GM21723 (cell line): Measurements from ENCODE around the gene HFE.
A peak's percentile ranks its signal among the peaks of the same experiment; 100 is the strongest.
"Not testable (repeated sequence)": the region's sequence is repeated elsewhere in the genome, so short reads cannot be mapped to it uniquely, and the experiment has no call there.

Source experiments
- ATAC-seq: cut with Tn5 transposase; IDR thresholded peaks from one replicate; pipeline ENCODE4 v1.9.1; 2021; ENCODE audit warnings: mild to moderate bottlenecking, moderate library complexity; ENCODE audit not compliant: unreplicated experiment

Gene HFE

DNA sequence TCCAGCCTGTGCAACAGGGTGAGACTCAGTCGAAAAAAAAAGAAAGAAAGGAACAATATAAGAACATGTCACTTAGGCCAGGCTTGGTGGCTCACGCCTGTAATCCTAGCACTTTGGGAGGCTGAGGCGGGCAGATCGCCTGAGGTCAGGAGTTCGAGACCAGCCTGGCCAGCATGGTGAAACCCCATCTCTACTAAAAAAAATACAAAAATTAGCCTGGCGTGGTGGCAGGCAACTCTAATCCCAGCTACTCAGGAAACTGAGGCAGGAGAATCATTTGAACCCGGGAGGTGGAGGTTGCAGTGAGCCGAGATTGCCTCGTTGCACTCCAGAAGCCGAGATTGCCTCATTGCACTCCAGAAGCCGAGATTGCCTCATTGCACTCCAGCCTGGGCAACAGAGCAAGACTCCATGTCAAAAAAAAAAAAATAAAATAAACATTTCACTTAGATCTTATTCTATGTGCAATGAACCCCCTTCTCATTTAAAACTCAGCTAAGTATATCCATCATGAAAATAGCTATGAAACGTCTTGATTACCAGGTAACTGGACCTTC, 28.7 kb upstream of the HFE start:
- not testable (repeated sequence) for ATAC-seq

DNA sequence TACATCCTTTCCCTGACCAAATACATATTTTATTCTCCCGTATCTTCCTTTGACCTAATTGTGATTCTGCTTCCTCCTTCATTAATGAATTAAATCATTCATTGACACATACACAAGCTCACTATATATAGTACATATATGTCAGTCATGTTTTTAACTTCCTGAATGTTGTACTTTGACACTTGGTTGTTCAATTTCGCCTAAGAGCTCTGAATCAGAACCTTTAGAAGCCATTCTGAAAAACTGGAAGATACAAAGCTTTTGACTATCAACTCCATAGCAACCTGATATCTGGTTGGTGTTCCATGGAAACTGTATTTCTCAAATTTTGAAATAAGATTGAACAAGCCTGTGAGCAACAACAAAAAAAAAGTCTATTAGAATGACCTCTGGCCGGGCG, 27.3 kb upstream of the HFE start:
- ATAC-seq: no peak

DNA sequence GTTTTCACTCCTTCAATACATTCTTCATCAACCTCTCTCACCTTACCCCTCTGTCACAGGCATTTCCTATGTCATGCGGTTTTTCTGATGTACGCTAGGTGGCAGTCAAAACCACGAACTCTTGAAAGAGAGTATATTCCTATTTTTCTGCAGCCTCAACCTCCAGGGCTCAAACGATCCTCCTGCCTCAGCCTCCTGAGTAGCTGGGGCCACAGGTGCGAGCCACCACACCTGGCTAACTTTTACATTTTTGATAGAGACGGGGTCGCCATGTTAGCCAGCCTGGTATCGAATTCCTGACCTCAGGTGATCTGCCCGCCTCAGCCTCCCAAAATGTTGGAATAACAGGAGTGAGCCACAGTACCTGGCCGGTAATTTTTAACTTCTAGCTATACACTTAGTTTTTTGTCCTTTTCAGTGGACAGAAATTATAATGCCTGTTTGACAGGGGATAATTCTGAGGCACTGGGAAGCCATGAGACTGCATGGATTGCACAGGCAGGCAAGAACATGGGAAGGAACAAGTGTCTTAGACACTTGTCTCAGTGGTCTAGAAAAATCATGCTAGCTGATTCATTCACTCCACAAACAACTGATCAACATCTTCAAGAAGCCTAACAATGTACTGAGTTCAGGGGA, 22.5 kb upstream of the HFE start:
- peak; percentile 49 for ATAC-seq

GRCh38 chr6:26065952-26066380, 21.3 kb upstream of the HFE start:
- ATAC-seq: peak; percentile 80

DNA sequence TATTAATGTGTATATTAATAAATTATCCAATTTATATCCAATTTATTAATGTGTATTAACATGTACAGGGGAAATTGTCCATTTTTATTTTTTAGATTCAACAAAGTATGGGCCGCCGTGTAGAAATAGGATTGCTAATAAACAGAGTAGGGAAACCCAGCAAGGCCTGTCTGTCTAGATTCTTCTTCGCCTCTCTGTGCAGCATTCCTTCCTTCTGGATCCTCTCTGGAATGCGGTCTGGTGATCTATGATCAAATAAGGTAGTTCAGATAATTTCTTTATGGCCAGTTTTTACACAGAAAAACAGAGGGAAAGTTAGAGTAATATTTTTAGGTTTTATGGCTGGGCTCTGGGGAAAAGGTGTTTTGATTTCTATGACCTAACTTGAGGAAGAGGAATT, 19.9 kb upstream of the HFE start:
- ATAC-seq: no peak

- no peak for ATAC-seq
Observed at GRCh38 chr6:26068036-26068435, 19.2 kb upstream of the HFE start.

- no peak for ATAC-seq
Observed at GRCh38 chr6:26071135-26071534, 16.1 kb upstream of the HFE start.

GRCh38 chr6:26075063-26075717, 12.0 kb upstream of the HFE start:
- ATAC-seq: no peak

DNA sequence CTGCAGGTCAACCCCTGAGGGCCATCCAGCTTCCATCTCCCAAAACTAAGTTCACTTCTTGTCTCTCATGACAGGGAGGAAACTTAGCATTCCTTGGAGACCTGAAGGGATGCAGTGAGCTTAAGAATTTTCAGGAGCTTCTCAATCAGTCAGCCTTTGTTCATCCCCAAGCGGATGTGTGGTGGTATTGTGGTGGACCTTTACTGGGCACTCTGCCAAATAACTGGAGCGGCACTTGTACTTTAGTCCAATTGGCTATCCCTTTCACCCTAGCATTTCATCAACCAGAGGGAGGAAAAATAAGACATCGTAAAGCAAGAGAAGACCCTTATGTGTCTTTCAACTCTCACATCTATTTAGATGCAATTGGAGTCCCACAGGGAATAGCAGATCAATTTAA, 9.2 kb upstream of the HFE start:
- ATAC-seq: not testable (repeated sequence)

DNA sequence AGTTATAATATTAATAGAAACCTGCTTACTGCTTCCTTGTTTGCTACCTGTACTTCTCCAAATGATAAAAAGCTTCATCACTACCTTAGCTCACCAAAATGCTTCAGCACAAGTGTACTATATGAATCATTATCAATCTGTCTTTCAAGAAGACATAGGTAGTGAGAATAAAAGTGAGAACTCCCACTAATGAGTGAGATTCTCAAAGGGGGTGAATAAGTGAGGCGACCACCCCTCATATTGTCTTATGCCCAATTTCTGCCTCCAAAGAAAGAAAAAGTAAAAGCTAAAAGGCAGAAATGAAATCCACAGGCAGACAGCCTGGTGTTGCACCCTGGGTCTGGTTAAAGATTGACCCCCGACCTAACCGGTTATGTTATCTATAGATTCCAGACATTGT, 6.1 kb upstream of the HFE start:
- not testable (repeated sequence) for ATAC-seq

GRCh38 chr6:26086211-26086610, 1.0 kb upstream of the HFE start:
- no peak for ATAC-seq

DNA sequence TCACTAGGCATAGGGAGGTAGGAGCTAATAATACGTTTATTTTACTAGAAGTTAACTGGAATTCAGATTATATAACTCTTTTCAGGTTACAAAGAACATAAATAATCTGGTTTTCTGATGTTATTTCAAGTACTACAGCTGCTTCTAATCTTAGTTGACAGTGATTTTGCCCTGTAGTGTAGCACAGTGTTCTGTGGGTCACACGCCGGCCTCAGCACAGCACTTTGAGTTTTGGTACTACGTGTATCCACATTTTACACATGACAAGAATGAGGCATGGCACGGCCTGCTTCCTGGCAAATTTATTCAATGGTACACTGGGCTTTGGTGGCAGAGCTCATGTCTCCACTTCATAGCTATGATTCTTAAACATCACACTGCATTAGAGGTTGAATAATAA, 1.1 kb downstream of the HFE start:
- ATAC-seq: no peak

DNA sequence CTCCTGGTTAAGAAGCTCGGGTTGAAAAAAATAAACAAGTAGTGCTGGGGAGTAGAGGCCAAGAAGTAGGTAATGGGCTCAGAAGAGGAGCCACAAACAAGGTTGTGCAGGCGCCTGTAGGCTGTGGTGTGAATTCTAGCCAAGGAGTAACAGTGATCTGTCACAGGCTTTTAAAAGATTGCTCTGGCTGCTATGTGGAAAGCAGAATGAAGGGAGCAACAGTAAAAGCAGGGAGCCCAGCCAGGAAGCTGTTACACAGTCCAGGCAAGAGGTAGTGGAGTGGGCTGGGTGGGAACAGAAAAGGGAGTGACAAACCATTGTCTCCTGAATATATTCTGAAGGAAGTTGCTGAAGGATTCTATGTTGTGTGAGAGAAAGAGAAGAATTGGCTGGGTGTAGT, 2.0 kb downstream of the HFE start:
- no peak for ATAC-seq

DNA sequence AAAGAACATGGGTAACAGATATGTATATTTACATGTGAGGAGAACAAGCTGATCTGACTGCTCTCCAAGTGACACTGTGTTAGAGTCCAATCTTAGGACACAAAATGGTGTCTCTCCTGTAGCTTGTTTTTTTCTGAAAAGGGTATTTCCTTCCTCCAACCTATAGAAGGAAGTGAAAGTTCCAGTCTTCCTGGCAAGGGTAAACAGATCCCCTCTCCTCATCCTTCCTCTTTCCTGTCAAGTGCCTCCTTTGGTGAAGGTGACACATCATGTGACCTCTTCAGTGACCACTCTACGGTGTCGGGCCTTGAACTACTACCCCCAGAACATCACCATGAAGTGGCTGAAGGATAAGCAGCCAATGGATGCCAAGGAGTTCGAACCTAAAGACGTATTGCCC, 5.2 kb downstream of the HFE start:
- no peak for ATAC-seq

DNA sequence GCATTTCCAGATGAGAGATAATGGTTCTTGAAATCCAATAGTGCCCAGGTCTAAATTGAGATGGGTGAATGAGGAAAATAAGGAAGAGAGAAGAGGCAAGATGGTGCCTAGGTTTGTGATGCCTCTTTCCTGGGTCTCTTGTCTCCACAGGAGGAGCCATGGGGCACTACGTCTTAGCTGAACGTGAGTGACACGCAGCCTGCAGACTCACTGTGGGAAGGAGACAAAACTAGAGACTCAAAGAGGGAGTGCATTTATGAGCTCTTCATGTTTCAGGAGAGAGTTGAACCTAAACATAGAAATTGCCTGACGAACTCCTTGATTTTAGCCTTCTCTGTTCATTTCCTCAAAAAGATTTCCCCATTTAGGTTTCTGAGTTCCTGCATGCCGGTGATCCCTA, 6.8 kb downstream of the HFE start:
- no peak for ATAC-seq

GRCh38 chr6:26097268-26097875, 10.1 kb downstream of the HFE start:
- ATAC-seq: peak; percentile 65

DNA sequence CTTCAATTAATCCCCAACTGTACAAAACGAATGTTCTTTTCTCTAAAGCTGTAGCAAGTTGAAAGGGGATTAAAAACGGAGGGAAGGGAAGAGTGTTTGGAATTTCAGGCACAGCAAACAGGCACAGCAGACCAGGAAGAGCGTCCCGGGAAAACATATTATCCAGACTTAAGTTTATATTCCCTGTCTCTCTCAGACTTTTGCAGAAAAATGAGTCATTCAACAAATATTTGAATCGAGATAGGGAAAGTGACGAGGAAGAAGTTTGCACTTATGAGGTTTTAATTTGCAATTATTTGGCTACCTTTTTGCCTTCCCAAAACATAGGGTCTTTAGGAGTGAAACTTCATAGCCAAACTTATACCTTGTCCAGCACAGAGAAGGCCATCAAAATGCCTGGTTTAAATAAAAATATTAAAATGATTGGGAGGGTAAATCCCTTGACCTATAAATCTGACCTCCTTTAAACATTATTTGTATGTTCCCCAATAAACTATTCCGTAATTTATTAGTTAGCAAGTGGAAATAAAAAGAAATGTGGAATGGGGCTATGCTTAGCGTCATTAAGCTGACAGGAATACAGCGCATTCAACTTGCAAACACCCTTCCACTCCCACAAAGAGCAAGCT, 16.0 kb downstream of the HFE start:
- peak; percentile 85 for ATAC-seq

DNA sequence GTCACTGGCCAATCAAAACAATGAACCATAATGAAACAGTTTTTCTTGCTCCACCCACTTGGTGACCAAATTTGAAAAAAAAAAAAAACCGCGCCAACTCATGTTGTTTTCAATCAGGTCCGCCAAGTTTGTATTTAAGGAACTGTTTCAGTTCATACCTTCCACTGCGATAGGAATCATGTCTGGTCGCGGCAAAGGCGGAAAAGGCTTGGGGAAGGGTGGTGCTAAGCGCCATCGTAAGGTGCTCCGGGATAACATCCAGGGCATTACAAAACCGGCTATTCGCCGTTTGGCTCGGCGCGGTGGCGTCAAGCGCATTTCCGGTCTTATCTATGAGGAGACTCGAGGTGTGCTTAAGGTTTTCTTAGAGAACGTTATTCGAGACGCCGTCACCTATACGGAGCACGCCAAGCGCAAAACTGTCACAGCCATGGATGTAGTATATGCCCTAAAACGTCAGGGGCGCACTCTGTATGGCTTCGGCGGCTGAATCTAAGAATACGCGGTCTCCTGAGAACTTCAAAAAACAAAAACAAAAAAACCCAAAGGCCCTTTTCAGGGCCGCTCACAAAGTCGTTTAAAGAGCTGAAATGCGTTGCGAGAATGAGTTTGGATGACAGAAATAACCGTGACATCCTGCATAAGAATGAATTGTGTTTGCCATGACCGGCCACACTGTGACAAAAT, 16.7 kb downstream of the HFE start:
- peak; percentile 88 for ATAC-seq

DNA sequence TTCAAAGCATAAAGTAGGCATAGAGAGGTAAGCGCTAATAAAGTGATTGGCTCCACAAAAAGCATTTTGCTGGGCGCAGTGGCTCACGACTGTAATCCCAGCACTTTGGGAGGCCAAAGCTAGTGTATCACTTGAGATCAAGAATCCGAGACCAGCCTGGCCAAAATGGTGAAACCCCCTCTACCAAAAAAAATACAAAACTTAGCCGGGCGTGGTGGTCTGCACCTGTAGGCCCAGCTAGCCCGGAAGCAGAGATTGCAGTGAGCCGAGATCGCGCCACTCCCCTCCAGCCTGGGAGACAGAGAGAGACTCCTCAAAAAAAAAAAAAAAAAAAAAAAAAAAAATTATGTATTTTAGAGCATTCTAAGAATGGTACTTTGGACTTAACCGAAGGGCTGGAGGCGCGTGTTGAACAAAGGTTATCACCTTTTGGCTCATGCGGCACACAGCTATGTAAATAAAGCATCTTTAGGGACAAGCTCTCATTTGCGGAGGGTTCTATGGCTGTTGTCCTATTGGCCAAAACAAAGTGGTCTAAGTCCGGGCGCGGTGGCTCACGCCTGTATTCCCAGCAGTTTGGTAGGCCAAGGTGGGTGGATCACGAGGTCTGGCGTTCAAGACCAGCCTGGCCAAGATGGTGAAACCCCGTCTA, 17.4 kb downstream of the HFE start:
- ATAC-seq: no peak

DNA sequence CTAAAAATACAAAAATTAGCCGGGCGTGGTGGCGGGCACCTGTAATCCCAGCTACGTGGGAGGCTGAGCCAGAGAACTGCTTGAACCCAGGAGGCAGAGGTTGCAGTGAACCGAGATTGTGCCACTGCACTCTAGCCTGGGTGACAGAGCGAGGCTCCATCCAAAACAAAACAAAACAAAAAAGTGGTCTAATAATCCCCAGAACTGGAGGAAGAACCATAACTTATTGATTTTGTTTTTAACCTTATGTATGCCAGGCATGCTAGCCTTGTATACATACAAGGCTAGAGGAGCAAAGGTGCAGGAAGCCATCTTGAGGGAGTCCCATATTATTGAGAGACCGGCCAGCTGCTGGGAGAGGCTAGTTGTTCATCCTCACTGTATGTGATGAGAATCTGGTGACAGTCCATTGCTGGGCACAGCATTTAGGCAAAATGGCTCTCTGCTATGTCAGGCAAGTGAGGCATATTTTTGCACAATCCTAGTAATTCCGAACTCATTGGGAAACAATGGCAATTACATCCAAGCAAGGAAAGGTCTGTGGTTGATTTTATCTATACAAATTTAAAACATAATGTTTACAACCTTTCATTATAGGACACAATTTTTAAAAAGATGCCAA, 18.0 kb downstream of the HFE start:
- no peak for ATAC-seq
